Thyroid gland (tissue), 4 donors: Measurements from ENCODE around the gene GYPE.
"Not testable (repeated sequence)": the region's sequence is repeated elsewhere in the genome, so short reads cannot be mapped to it uniquely, and the experiment has no call there.

ENCODE experiments used
- POLR2A ChIP-seq, 2 donors: fragments of 450-650 bp; IDR thresholded peaks; one replicate each; pipeline ENCODE4 v1.6.1; 2017; ENCODE audit warnings: antibody characterized with exemption in 2 of 2, mild to moderate bottlenecking in 2 of 2, moderate library complexity in 1 of 2
- TF ChIP-seq, protein P1 (sequence below), 6 experiments: fragments of 200-600 bp in 3 of 6; fragments of 450-650 bp in 3 of 6; sonication (generic) in 3 of 6; IDR thresholded peaks; one replicate each; pipeline ENCODE4 v1.5.1; 2016 to 2019; ENCODE audit warnings: antibody characterized with exemption in 6 of 6, mild to moderate bottlenecking in 2 of 6, inconsistent platforms in 1 of 6, moderate library complexity in 1 of 6

DNA sequence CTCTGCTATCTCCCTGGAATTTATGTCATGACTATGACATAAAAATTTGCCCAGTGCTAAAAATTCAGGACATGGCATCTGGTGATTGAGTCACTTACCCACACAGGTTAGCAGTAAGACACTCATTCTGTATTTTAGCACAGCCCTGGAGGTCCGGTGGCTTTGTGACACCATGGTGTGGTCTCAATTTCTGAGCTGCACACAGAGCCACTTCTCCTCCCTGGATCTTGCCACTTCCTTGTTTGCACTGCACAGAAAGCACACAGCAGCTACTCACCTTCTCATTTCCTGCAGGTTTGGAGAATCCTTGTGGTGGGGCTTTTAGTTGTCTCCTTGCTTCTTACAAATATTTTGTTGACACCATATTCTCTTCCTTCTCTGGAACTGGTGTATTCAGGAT is 44.8 kb upstream of the GYPE start:
- TF ChIP-seq, protein P1, sequence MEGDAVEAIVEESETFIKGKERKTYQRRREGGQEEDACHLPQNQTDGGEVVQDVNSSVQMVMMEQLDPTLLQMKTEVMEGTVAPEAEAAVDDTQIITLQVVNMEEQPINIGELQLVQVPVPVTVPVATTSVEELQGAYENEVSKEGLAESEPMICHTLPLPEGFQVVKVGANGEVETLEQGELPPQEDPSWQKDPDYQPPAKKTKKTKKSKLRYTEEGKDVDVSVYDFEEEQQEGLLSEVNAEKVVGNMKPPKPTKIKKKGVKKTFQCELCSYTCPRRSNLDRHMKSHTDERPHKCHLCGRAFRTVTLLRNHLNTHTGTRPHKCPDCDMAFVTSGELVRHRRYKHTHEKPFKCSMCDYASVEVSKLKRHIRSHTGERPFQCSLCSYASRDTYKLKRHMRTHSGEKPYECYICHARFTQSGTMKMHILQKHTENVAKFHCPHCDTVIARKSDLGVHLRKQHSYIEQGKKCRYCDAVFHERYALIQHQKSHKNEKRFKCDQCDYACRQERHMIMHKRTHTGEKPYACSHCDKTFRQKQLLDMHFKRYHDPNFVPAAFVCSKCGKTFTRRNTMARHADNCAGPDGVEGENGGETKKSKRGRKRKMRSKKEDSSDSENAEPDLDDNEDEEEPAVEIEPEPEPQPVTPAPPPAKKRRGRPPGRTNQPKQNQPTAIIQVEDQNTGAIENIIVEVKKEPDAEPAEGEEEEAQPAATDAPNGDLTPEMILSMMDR (IDR thresholded peaks at IDR 0.05): not testable (repeated sequence)
- not testable (repeated sequence) for TF ChIP-seq POLR2A (IDR thresholded peaks at IDR 0.05)
